Stimulated activated CD4-positive, alpha-beta T cell treated with anti-CD3 and anti-CD28 coated beads, Interleukin-1b, Interleukin-23, amount 100 ng/mL, for 4 hours (primary cell): Measurements from ENCODE around the gene AKT3.
"Not testable (repeated sequence)": the region's sequence is repeated elsewhere in the genome, so short reads cannot be mapped to it uniquely, and the experiment has no call there.

ENCODE experiments used
- DNase-seq, 2 donors: peaks; one replicate each; pipeline ENCODE4 v3.0.0-alpha.2; 2020; ENCODE audit warnings: low read depth in 2 of 2

The AKT3 gene

DNA sequence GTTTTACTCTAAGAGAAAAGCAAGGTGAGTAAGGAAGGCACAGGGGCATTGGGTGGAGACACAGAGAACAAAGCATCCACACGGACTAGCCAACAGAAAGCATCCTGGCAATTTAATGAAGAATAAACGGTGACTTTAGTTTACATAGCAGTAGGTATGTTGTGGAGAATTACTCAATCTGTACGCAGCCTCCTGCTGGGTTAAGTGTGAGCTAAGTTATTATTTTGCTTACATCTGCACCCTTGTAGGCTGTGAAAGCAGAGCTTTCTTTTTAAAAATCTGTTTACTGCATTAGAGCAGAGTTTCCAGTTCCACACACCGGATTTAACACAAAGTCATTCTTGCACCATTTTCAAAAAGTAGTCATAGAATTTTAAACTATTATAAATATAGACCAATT is 144.5 kb downstream of the AKT3 start:
- no peak for DNase-seq

DNA sequence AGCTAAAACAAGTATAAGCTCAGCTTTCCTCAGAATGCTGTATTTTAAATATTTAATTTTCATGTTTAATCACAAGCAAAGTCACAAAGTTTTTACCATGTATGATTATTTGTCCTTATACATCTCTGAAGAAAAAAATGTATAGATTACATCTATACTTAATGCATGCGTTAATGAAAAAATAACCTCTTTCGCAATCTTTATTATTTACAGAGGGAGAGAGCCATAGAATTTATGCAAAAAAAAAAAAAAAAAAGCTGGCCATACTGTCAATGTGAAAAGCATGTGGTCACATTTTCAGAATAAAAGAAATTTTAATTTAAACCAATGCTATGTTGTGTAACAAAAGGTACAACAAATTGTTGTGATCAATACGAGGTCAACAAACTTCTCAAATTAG is 148.2 kb downstream of the AKT3 start:
- DNase-seq: no peak

DNA sequence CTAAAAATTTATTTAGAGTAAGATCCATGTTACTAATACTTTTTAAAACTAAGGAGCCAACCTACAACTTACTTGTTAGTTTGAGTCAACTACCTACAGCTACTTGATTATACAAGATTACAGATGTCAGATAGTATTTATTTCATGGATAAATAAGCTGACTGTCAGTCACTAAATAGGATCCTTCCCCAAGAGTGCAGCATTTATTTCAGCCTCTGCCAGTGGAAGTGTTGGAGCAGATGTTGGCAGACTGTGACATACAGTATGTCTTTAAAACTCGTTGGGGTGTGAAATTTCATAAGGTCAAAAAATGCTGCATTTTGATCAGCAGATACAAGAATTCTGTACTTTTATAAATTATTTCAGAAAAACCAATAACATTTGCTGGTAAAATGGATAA is 156.2 kb downstream of the AKT3 start:
- no peak for DNase-seq

DNA sequence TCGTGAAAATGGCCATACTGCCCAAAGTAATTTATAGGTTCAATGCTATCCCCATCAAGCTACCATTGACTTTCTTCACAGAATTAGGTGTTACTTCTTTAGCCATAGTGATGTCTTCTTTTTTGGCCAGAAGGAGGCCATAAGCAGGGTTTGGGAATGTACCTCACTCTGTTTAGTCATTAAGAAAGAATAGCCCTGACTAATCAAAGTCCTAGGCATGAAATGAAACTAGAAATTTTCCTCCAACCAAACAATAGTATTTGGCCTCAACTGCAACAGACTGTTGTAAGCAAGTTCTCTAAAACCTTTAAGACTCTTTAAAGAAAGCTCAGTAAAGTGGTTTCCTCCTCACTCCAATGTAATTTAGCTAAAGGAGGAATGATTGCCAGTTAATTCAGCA is 163.9 kb downstream of the AKT3 start:
- DNase-seq: no peak

DNA sequence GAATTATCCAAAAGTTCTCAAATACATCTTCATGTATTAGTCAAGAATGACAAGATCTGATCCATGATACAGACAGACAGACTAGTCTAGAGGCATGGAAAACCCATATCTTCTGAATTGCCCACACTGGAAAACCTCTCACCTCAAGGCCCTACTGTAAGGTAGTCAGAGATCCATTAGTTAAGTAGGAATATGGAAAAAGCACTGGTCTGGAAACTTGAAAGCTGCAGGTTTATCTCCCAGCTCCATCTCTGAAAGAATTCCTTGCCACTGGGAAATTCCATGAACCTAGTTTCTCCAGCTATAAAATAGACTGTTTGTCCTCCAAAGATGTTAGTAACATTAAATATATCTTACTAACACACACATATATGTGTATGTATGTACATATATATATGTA is 169.2 kb downstream of the AKT3 start:
- DNase-seq: no peak

DNA sequence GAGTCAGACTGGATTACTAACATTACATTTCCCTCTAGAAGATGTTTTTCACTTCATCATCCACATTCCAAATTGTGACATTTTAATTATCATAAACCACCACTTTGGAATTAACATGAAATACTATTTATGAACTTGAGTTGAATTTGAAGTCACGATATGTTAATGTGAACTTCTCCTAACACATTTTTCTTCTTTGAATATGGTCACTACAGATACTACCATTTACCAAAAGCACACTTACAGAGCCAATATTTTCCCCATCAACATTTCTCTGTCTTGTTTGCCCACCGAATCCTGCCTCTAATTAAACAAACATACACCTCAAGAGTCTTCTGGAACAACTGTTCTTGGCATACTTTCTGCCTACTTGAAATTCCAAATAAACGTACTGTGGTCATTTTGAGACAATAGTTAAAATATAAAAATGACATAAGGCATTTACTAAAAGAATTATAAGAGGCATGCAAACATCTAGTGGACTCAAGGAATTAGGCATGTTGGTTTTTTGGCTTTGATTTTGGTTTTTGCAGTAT is 177.4 kb downstream of the AKT3 start:
- no peak for DNase-seq

DNA sequence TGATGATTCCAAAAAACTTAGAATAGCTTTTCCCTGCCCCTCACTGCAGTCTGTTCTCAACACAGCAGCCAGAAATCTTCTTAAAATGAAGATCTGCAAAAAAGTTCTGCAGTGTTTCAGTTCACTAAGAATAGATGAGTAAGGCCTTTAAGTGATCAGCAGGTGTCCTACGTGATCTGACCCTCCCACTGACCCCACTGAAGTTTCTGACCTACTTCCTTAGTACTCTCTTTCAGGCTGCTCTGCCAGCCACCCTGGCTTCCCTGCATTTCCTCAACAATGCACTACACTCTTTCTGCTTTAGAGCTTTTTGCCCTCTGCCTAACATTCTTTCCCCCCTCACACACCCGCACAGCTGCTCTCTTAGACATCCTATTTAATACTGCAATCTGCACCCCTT is 182.5 kb downstream of the AKT3 start:
- no peak for DNase-seq

DNA sequence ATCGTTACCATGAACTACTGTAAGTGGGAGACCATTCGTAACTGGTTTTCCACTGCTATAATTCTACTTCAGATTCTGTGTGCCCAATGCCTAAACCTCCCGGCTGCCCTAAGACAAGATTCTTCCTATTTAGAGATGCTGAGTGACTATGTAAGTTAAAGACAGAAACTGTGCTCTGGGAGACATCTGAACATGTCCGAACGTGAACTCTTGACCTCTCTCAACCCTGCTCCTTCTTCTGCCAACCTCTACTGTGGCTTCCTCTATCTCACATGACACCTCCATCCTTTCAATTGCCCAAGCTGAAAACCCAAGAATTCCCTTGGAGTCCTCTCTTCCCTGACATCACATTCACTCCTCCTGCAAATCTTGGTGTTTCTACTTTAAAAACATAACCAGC is 182.9 kb downstream of the AKT3 start:
- DNase-seq: no peak

DNA sequence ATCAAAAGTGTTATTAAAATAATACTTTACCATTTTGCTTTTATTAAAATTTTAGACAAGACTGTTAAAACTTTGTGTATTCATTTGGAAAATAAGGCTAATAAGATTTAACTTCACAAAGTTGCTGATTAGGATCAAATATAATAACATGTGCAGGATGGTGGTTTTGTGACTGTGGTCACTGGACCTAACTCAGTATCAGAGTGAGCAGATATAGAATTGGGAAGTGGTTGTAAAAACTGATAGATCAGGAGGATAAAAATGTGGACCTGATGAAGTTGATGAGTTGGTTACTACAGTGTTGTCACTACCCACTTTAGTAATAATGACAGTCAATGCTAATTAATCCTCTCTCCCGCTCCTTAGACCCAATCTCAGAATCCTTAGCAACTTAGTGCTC is 186.4 kb downstream of the AKT3 start:
- no peak for DNase-seq

DNA sequence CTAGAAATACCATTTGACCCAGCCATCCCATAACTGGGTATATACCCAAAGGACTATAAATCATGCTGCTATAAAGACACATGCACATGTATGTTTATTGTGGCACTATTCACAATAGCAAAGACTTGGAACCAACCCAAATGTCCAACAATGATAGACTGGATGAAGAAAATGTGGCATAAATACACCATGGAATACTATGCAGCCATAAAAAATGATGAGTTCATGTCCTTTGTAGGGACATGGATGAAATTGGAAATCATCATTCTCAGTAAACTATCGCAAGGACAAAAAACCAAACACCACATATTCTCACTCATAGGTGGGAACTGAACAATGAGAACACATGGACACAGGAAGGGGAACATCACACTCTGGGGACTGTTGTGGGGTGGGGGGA is 187.9 kb downstream of the AKT3 start:
- DNase-seq: not testable (repeated sequence)

DNA sequence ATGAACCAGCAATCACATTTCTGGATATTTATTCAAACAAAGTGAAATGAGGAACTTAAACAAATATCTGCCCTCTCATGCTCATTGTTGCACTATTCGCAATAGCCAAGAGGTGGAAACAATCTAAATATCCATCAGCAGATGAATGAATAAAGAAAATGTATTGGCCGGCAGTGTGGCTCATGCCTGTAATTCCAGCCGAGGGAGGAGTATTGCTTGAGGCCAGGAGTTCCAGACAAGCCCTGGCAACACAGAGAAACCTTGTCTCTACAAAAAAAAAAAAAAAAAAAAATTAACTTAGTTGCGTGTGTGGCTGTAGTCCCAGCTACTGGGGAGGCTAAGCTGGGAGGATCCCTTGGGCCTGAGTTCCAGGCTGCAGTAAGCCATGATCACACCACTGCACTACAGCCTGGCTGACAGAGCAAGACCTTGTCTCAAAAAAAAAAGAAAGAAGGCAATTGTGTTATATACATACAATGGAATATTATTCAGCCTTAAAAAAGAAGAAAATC is 191.4 kb downstream of the AKT3 start:
- no peak for DNase-seq

DNA sequence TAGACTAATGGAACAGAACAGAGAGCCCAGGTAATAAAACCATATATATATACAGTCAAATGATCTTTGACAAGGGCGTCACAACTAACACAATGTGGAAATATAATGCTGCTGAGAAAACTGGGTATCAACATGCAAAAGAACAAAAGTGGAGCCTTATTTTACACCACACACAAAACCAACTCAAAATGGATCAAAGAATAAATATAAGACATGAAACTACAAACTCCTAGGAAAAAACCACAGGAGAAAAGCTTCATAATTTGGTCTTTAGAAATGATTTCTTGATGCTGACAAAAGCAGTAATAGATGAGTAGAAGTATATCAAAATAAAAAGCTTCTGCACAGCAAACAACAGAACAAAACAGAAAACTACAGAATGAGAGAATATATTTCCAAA is 192.2 kb downstream of the AKT3 start:
- no peak for DNase-seq

DNA sequence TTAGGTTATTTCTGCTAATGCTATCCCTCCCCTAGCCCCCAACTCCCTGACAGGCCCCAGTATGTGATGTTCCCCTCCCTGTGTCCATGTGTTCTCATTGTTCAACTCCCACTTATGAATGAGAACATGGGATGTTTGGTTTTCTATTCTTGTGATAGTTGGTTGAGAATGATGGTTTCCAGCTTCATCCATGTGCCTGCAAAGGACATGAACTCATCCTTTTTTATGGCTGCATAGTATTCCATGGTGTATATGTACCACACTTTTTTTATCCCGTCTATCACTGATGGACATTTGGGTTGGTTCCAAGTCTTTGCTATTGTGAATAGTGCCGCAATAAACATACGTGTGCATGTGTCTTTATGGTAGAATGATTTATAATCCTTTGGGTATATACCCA is 200.5 kb downstream of the AKT3 start:
- DNase-seq: not testable (repeated sequence)

DNA sequence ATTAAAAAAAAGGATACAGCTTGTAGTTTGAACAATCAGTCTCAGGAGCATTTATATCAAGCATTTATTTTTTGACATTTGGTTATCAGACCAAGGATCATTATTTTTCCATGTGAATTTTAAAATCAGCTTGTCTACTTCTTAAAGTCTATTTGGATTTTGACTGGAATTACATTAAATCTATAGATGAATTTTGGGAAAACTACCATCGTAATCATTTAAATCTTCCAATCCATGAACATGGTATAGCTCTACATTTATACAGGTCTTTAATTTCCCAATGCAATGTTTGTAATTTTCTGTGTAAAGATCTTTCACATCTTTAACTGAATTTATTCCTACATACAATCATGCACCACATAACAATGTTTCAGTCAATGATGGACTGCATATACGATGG is 203.2 kb downstream of the AKT3 start:
- DNase-seq: no peak

DNA sequence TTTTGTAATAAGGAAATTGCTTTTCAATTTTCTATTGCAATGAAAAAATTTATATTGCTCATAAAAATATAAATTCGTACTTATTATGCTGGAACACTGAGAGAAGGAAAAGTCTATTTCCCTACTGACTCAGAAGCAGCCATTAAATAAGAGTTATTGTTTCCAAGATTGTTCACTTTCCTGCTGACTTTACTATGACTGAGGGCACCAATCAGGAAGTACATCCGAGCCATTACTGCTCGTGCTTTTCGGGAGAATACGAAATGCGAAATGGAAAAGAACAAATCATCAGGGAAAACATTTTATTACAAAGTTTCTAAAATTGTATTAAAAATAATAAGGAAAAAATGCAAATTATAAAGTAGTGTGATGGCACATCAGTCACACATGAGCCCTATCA is 204.8 kb downstream of the AKT3 start:
- no peak for DNase-seq

DNA sequence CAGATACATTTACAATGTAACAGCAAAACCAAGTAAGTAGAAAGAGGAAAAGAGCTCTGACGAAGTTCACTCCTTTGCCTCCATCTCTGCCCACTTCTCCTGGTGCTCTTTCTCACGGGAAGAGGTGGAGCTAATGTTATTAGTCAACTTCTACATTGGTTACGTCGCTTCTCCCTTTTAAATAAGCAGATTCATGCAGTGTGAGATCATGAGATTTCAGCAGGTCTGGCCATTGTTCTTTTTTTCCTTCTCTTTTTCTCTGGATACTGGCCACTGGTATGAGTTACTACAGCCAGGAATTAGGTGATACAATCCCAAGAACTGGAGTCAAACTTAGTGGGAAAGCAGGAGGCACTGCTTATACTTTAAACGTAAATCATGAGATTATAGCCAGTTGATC is 207.1 kb downstream of the AKT3 start:
- DNase-seq: no peak

DNA sequence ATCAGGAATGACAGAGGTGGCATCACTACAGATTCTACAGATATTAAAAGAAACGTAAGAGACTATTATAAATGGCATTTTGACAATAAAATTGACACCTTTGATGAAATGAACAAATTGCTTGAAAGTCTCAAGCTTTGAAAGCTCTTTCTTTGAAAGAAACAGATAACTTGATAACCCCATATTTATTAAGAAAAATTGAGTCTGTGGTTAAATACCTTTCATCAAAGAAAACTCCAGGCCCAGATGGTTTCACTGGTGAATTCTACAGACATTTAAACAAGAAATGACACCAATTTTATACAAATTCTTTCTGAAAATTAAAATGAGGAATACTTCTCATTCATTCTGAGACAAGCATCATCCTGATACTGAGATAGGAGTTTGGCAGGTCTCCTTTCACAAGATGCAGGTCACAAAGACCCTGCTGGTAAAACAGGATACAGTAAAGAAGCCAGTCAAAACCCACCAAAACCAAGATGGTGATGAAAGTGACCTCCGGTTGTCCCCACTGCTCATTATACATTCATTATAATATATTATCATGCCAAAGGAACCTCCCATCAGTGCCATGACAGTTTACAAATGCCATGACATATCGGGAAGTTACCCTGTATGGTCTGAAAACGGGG is 210.9 kb downstream of the AKT3 start:
- DNase-seq: no peak

DNA sequence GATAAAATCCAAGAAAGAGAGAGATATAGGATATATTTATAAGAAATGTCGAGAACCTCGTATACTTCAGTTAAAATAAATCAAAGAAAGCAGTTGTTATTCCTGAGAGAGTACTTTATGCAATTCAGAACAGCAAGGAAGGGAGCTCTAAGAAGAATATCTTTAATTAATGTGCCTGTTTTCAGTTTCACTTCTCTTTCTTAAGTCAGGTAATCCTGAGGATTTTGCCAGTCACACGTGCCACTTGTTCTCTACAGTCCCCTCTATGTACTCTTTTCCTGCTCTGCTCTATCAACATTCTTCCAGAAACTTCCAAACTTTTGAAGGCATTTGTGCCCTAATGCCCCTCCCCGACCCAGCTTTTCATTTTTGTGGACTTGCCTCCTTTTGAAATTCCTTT is 211.9 kb downstream of the AKT3 start:
- no peak for DNase-seq

DNA sequence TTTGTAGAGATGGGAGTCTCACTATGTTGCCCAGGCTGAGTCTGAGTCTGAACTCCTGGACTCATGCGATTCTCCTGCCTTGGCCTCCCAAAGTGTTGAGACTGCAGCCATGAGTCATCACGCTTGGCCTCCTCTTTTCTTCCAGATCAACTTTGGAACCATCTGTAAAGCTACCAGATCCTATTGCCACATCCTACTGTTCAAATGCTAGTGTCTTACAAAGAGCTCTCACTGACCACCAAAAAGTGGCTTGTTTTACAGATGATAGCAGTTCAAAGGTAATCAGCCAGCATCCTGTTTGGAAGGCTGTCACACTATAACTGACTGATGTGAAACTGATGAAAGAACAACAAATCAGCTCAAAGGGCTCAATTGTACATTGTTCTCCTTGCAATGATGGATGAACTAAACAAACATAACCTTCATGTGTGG is 221.6 kb downstream of the AKT3 start:
- no peak for DNase-seq

DNA sequence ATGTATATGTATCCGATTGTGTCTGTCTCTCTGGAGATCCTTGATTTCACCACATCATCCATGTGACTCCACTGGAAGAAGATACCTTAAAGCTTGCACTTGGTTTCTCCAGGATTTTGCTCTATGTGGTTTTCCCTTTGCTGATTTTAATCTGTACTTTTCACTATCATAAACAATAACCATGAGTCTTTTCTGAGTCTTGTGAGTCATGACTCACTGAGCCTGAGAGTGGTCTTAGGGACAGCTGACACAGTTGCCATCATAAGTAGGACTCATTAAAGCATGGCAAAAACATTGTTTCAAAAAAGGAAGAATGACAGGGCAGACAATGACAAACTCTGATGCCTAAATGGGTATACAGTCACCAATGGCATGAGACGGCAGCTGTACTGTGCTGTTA is 226.2 kb downstream of the AKT3 start:
- no peak for DNase-seq

DNA sequence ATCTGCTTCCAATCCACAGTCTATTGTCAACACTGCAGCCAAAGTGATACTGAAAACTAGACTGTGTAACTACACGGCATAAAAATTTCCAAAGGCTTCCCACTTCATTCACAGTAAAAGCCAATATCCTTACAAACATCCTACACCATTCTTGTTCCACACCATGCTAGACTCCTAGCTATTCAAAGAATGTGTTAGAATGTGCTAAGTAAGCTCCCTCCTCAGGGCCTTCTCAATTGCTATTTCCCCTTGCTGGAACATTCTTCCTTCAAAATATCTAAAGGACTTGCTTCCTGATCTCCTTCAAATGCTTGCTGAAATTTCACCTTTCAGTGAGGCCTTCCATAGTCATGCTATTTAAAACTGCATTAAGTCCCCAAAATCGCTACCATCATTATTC is 228.1 kb downstream of the AKT3 start:
- no peak for DNase-seq

DNA sequence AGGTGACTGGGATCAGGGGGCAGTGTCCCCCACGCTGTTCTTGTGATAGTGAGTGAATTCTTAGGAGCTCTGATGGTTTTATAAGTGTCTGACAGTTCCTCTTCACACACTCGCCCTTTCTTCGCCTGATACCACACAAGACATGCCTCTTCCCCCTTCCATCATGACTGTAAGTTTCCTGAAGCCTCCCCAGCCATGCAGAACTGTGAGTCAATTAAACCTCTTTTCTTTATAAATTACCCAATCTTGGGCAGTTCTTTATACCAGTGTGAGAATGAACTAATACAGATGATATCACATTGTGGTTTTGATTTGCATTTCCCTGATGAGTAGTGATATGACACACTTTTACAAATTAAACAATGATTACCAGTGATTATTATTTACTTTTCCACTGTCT is 229.9 kb downstream of the AKT3 start:
- no peak for DNase-seq

DNA sequence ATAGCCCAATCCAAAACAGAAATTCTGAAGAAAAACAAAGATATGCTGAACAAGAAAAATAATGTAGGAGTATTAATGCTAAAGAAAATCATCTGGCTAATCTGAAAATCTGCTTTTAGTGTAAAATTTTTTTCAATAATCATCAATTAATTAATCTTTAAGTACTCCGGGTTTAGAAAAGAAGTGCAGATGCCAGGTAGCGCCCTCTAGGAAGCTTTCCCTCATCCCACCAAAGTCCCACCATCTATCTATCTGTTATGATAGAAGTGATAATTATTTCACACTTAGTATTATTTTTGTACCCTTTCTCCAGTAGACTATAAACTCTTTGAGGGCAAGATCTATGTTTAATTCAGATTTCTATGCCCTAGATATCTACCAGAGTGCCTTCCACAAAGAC is 240.3 kb downstream of the AKT3 start:
- no peak for DNase-seq

DNA sequence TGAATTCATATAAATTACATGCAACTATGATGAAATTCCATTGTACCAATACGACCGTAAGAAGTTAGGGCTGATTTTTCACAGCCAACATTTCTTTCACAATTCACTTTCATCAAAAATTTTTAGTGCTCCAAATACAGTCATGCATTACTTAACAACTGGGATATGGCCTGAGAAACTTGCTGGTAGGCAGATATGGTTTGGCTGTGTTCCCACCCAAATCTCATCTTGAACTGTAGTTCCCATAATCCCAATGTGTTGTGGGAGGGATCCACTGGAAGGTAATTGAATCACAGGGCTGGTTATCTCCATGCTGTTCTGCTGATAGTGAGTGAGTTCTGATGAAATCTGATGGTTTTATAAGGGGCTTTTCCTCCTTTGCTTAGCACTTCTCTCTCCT is 244.4 kb downstream of the AKT3 start:
- DNase-seq: no peak
